K562 (cell line): Measurements from ENCODE around the gene FBXO46. TPM values are rescaled to one million over a fixed set of nuclear protein-coding genes. Genes with fewer than 3 reads are reported as not detected.

Experiments
- AFF4 ChIP-seq: sonication (generic); formaldehyde crosslinking; IDR thresholded peaks from 2 replicates; pipeline ENCODE4 v1.8.0; 2023; ENCODE audit warnings: mild to moderate bottlenecking, missing genetic modification reagents
- CGGBP1 ChIP-seq: fragments of 250-450 bp; sonication (Bioruptor Pico); IDR thresholded peaks from 2 replicates; pipeline ENCODE4 v1.9.0; 2021; ENCODE audit warnings: mild to moderate bottlenecking
- CREB3 ChIP-seq: fragments of 450-650 bp; conservative IDR thresholded peaks from 2 replicates; pipeline ENCODE4 v1.6.1; 2016; ENCODE audit warnings: missing genetic modification characterization, low read depth, mild to moderate bottlenecking, missing compliant biosample characterization, moderate library complexity
- HDAC3 ChIP-seq: fragments of 450-650 bp; IDR thresholded peaks from 2 replicates; pipeline ENCODE4 v1.6.1; 2018; ENCODE audit warnings: borderline replicate concordance, mild to moderate bottlenecking, moderate library complexity; ENCODE audit not compliant: partially characterized antibody
- HDGF ChIP-seq: fragments of 450-650 bp; IDR thresholded peaks from 2 replicates; pipeline ENCODE4 v1.6.1; 2016
- JUN ChIP-seq, 2 experiments: sonication (generic) in 1 of 2; formaldehyde crosslinking in 1 of 2; IDR thresholded peaks; 2 replicates each; pipeline versions ENCODE4 v1.6.1 to v1.8.0; 2012 to 2022; ENCODE audit warnings: borderline replicate concordance in 2 of 2, mild to moderate bottlenecking in 2 of 2, improper control_type of control experiment in 1 of 2, low read depth in 1 of 2, low read length in 1 of 2, missing genetic modification reagents in 1 of 2
- MLLT1 ChIP-seq, 2 experiments: fragments of 450-650 bp; IDR thresholded peaks; 2 replicates each; pipeline ENCODE4 v1.6.1; 2016
- MNT ChIP-seq, 2 experiments: fragments of 450-650 bp; conservative IDR thresholded peaks; 2 replicates each; pipeline ENCODE4 v1.6.1; 2017; ENCODE audit warnings: mild to moderate bottlenecking in 2 of 2, moderate library complexity in 2 of 2
- ZBTB11 ChIP-seq, 3 experiments: fragments of 200-800 bp in 1 of 3; fragments of 250-450 bp in 1 of 3; fragments of 450-650 bp in 1 of 3; sonication (Bioruptor Pico) in 1 of 3; sonication (Bioruptor generic) in 1 of 3; formaldehyde crosslinking in 1 of 3; IDR thresholded peaks; 2 replicates each; pipeline versions ENCODE4 v1.6.1 to v1.8.0; 2016 to 2022; ENCODE audit warnings: mild to moderate bottlenecking in 2 of 3, missing genetic modification characterization in 2 of 3, missing compliant biosample characterization in 1 of 3, moderate library complexity in 1 of 3
- ZNF239 ChIP-seq: fragments of 250-450 bp; sonication (Bioruptor Pico); IDR thresholded peaks from 2 replicates; pipeline ENCODE4 v1.4.0; 2020; ENCODE audit warnings: mild to moderate bottlenecking
- ZNF583 ChIP-seq: fragments of 250-450 bp; sonication (Bioruptor Pico); IDR thresholded peaks from 2 replicates; pipeline ENCODE4 v1.4.0; 2020
- polyA plus RNA-seq, 8 experiments: library from polyadenylated mRNA; depleted of rRNA in 4 of 8; stranded (reverse) in 5 of 8; unstranded in 3 of 8; fragments of >200 nt; fragmentation: Nextera tagmentation in 2 of 8; fragmentation: Illumina TruSeq in 1 of 8; extraction: Ambion mirVana in 2 of 8; extraction: Trizol in 1 of 8; gene quantifications; 2 replicates each; pipeline versions ENCODE4 v1.2.1 to v1.2.3, GENCODE V29; 2011 to 2014; ENCODE audit warnings: inconsistent platforms in 1 of 8, missing spikeins in 1 of 8
- total RNA-seq, 7 experiments: library from RNA; depleted of rRNA in 6 of 7; stranded (reverse); fragments of >200 nt in 6 of 7; fragmentation: Illumina TruSeq in 2 of 7; extraction: Trizol in 2 of 7; gene quantifications; 2 replicates each; pipeline versions ENCODE4 v1.2.1 to v1.2.3, GENCODE V29; 2011 to 2021; ENCODE audit warnings: low replicate concordance in 1 of 7

Gene FBXO46
- total and polyA plus RNA-seq, 9 of the 15 experiments (the other 6 are each of a cell fraction or from before 2014, with no cell fraction given): 1.5 to 36.1 (median 7.3) TPM

GRCh38 chr19:45717131-45717982 is 13.3 kb downstream of the FBXO46 start (continued):
- TF ChIP-seq CGGBP1 (CRISPR knock-in tag) (peak; percentile 67), MLLT1 (IDR thresholded peaks at IDR 0.05) (no peak), ZNF583 (CRISPR knock-in tag) (no peak), AFF4 (CRISPR knock-in tag) (peak; percentile 73; the same call in 1 of the 2 replicates), ZBTB11 (CRISPR knock-in tag; IDR thresholded peaks at IDR 0.05) (peak in 1 of 3 experiments; percentile 87; a peak in 2 of 6 replicates), ZNF239 (CRISPR knock-in tag) (no peak; the same call in 1 of the 2 replicates), MNT (conservative IDR thresholded peaks at IDR 0.05) (peak; percentile 99), HDGF (no peak), JUN (IDR thresholded peaks at IDR 0.05; ENCODE audit: borderline replicate concordance, low read depth, low read length) (0 out of 2 replicates have a peak, but pooled peaks have one; percentile 43), JUN (CRISPR knock-in tag; IDR thresholded peaks at IDR 0.05; ENCODE audit: borderline replicate concordance) (no peak), HDAC3 (no peak), CREB3 (tag) (no peak)
